IPS-18c (cell line): ENCODE results near the gene LRTM2.

Experiments
- H3K4me3 ChIP-seq: 2 replicates; pipeline ENCODE4 v1.7.0; 2013; ENCODE audit warnings: low read depth, mild to moderate bottlenecking, low read length, moderate library complexity; ENCODE audit not compliant: insufficient read depth
- H3K9me3 ChIP-seq: one replicate; pipeline ENCODE4 v1.6.1; 2013; ENCODE audit warnings: mild to moderate bottlenecking, low read length, moderate library complexity; ENCODE audit not compliant: control insufficient read depth, insufficient read depth

Gene LRTM2

GRCh38 chr12:1864456-1864855 lies 44.1 kb downstream of the LRTM2 start:
- H3K9me3 ChIP-seq, result no peaks in the 10 kb centered on the region
- H3K4me3 ChIP-seq, result no peak overlapping the region

DNA sequence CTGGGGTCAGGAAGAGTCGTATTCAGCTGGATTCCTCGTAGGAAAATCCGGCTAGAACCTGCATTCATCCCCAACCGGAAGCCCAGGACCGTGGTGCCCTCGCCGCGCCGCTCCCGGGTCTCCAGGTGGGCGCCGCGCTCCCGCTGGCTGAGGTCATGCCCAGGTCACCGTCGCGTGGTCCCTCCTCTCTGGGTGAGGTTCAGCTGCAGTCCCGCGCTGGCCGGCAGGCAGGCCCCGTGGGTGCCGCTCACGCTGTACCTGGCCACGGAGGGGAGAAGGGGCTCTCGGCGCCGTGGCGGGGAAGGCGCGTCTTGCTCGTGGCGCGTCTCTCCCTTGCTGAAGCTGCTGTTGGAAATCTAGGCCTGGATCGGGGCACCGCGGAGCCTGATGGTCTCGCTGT lies 44.5 kb downstream of the LRTM2 start:
- H3K9me3 ChIP-seq, result no peaks in the 10 kb centered on the region
- no peak overlapping the region for H3K4me3 ChIP-seq

DNA sequence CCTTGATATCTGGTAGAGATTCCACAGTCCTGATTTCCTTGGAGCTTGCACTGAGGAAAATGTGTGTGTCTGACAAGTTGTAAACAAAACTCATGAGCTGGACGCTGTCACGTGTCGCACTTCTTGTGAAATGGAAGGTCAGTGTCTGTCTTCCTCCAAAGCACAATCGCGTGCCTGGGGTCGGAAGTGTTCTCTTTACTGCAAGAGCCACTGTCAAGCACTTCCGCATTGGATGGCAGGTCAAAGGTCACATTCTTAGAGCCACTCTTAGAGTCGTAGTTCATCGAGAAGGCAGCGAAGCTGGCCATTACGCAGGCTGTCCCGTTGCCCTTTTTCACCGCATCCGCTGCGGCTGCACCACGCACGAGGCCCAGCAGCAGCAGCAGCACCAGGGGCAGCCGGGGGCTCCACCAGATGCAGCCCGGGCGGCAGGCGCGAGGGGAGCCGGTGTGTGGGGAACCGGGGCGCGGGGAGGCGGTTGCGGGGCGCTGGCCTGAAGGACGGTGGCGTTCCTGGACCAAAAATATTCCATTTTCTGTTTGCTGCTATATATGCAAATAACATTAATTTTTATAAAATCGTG lies 45.0 kb downstream of the LRTM2 start:
- Histone ChIP-seq H3K9me3 (no peaks in the 10 kb centered on the region), H3K4me3 (no peak overlapping the region)

DNA sequence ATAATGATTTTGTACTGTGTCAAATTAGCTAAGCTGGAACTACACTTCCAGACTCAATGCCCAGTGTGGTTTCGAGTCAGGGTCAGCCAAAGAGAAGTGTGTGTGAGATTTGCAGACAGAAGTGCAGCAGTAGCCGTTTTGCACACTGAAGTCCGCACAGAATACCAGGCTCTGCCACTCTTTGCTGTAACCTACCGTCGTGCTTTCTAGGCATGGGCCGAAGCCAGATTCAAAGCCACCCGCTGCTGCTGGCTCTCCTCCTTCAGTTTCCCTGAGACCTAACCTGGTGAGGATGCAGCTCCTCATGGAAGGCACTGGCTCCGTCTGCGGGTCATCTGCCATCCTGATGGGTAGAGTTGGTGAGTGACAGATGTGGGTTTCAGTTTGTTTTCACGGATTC lies 48.8 kb downstream of the LRTM2 start:
- no peak overlapping the region for H3K4me3 ChIP-seq
- H3K9me3 ChIP-seq, result no peaks in the 10 kb centered on the region

DNA sequence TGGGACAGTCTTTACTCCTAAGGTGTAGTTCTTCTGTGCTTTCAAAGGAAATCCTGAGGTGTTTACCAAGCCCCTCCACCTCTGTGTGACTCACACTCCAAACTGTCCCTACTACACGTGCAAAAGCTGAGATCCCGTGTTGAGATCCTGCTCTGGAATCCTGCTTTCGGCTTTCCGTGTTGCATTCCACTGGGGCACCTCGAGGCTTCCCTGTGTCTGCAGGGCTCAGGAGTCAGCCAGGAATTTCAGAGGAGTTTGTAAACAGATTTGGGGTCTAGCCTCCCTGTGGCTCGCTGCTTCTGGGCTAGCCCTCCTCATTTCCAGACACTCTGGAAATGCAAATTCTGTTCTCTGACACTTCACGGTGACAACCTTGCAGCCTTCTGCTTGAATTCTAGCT lies 49.7 kb downstream of the LRTM2 start:
- no peaks in the 10 kb centered on the region for H3K9me3 ChIP-seq
- H3K4me3 ChIP-seq, result no peak overlapping the region

DNA sequence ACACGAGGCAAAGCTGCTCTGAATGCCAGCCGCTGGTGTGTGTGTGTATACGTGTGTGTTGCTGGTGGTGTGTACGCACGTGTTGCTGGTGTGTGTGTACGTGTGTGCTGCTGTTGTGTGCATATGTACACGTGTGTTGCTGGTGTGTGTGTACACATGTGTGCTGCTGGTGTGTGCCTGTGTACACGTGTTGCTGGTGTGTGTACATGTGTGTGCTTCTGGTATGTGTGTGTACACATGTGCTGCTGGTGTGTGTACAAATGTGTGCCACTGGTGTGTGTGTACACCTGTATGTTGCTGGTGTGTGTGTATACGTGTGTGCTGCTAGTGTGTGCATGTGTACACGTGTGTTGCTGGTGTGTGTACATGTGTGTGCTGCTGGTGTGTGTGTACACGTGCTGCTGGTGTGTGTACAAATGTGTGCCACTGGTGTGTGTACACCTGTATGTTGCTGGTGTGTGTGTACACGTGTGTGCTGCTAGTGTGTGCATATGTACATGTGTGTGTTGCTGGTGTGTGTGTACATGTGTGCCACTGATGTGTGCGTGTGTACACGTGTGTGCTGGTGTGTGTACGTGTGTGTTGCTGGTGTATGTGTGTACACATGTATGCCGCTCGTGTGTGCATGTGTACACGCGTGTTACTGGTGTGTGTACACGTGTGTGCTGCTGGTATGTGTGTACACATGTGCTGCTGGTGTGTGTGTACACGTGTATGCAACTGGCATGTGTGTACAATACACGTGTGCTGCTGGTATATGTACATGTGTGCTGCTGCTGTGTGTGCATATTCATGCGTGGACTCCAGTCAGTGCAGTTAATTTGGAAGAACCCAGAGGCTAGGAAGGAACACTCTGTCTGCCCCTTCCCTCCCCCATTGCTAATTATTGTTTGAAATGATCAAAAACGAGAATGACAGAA lies 50.9 kb downstream of the LRTM2 start:
- H3K4me3 ChIP-seq, result no peak overlapping the region
- H3K9me3 ChIP-seq, result no peaks in the 10 kb centered on the region

DNA sequence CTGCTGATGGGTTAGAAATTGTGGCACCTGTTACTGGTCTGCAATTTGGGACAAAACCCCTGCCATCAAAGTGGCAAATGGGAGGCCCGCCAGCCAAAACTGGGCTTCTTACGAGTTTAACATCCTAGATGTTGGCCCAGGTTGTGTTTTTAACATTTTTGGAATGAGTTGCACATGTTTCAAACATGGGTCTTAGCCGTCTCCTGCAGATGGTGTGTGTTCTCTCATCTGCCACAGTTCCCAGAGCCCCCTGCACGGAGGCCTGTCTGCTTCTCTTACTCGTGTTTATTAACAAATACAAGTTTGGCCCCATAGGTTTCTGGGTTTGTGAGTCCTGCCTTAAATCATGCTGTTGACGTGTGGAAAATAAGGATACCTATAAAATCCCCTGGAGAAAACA lies 51.6 kb downstream of the LRTM2 start:
- no peak overlapping the region for H3K4me3 ChIP-seq
- no peaks in the 10 kb centered on the region for H3K9me3 ChIP-seq

DNA sequence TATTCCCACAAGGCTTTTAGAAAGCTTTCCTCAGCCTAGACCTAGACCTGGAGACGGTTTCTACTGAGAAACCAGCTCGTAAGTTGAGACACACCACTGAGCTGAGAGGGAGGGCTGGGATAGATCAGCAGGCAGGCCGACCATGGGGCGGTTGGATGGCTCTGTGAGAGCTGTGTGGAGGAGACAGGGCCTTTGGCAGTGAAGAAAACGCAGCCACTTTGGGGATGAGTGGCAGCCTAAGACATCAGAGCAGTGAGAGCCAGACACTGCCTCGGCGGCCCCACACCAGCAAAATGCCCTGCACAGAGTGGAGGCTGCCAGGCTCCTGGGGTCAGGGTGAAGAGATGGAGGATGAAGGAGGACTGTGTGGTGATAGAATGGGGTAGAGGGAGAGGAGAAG lies 52.1 kb downstream of the LRTM2 start:
- H3K4me3 ChIP-seq, result no peak overlapping the region
- H3K9me3 ChIP-seq, result no peaks in the 10 kb centered on the region

DNA sequence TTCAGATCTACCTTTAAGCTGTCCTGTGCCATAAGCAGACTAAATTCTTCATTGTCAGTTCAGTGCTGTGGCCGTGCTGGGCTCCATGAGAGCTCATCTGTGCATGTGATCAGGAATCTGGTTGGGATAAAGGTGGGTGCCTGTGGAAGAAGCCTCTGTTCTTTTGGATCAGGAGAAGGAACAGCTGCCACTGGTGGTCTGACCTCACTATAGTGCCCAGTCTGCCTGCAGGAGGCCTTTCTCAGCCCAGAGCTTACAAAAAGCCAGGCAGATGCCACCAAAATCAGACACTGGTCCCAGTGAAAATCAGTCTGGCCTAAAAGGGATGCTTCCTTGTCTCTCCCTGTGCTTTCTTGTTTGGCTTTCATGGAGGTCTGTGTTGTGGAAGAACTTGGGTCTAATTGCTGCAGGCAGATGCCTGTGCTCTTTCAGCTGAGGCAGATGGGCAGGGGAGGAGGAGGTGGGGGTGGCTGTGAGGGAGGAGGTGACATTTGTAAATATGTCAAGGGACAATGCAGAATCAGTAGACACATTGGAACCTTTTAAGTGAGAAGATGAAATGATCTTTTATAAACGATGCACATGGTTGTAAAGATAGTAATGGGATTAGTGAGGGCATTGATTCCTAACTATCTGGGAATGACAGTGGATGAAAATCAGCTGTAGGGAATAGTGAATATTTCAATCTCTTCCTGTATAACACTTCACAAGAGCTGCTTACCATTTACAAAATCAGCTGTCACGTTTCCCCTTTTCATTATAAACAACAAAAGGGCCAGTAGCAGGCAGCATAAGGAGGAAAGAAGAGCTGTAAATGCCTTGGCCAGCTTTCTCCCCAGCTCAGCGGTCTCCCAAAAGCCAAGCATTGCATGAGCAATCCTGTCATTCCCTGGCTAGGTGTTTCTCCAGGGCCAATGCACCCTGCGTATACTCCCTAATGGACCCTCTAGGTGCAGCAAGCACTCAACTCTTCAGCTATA lies 53.5 kb downstream of the LRTM2 start:
- H3K9me3 ChIP-seq, result no peaks in the 10 kb centered on the region
- no peak overlapping the region for H3K4me3 ChIP-seq

GRCh38 chr12:1875608-1876007 lies 55.2 kb downstream of the LRTM2 start:
- Histone ChIP-seq H3K4me3 (no peak overlapping the region), H3K9me3 (no peaks in the 10 kb centered on the region)

DNA sequence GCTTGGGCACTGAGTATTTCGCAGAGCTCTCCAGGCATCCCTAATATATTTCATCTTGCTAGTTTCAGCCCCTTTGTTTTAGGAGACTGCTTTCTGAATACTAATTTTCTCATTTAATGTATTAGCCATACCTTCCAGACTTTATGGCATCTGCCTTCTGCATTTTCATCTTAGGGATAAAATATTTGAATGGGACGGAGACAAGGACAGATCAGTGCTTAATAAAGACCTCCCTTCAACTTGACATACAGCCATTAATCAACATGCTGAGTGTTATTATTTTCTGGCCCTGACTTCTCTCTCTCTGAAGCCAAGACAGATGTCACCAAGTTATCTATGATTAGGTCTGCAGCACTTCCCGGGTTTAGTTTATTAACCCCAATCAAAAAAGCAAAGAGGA lies 55.7 kb downstream of the LRTM2 start:
- no peaks in the 10 kb centered on the region for H3K9me3 ChIP-seq
- H3K4me3 ChIP-seq, result no peak overlapping the region

DNA sequence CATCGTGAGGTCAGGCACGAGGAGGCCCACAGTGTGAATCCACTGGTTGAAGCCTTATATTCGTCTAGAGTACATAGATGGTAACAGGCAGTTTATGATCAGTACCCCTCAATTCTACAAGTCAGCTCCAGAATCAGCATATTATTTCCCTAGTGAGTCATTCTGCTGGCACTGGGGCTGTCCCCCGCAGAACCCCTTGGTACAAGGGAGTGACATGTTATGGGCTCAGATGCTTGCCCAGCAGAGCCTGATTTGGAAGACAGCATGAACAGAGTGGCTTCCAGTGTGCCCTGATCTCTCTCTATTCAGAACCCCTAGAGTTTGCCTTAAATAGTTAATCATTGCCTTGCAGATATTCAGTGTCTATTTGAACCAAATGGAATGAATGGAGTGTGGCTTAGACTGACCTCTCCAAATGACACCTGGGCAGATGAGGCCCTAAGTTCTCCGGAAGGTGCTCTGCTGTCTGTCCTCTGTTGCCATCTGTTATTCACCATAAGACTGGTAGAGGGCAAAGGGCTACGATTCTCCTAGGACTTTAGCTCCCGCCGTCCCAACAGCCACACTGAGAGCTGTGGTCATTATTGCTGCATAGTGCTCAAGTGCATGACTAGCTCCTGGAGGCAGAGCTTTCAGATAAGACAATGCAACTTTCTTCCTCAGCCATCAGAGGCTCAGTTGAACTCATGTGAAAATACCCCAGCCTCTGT lies 57.0 kb downstream of the LRTM2 start:
- H3K9me3 ChIP-seq, result no peaks in the 10 kb centered on the region
- H3K4me3 ChIP-seq, result no peak overlapping the region

GRCh38 chr12:1878214-1878613 lies 57.8 kb downstream of the LRTM2 start:
- Histone ChIP-seq H3K9me3 (no peaks in the 10 kb centered on the region), H3K4me3 (no peak overlapping the region)

DNA sequence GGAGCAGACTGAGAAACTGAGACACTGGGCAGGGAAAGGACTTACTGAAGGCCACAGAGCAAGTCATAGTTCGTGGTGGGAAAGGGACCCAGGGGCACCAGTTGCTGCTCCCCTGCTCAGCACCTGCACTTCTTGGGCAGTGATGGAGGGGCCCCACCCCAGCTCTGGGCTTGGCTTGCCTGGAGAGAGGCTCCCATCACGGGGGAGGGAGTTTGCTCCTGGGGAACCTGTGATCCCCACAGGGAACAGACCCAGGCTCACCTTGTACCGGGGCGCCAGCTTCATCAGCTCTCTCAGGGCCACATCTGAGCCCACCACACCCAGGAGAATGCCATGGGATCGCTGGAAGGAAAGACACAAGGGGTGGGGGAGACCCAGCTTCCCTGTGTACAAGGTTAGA lies 58.3 kb downstream of the LRTM2 start:
- Histone ChIP-seq H3K4me3 (no peak overlapping the region), H3K9me3 (no peaks in the 10 kb centered on the region)

DNA sequence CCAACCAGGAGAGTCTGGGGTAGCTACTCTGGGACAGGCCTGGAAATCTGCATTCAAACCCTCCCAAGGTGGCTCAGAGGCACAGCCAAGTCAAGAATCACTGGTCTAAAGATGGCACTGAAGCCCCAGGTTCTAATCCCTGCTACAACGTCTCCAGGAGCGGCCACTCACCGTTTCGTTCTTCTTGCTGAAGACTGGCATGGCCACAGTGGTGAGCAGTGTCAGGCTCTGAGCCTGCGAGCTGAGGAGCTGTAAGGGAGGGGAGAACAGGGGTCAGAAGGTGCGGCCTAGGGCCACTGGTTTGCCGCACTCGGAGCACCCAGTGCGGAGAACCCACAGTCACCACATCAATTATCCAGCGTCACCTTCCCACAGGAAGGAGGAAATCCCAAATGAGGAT lies 59.3 kb downstream of the LRTM2 start:
- no peak overlapping the region for H3K4me3 ChIP-seq
- no peaks in the 10 kb centered on the region for H3K9me3 ChIP-seq

DNA sequence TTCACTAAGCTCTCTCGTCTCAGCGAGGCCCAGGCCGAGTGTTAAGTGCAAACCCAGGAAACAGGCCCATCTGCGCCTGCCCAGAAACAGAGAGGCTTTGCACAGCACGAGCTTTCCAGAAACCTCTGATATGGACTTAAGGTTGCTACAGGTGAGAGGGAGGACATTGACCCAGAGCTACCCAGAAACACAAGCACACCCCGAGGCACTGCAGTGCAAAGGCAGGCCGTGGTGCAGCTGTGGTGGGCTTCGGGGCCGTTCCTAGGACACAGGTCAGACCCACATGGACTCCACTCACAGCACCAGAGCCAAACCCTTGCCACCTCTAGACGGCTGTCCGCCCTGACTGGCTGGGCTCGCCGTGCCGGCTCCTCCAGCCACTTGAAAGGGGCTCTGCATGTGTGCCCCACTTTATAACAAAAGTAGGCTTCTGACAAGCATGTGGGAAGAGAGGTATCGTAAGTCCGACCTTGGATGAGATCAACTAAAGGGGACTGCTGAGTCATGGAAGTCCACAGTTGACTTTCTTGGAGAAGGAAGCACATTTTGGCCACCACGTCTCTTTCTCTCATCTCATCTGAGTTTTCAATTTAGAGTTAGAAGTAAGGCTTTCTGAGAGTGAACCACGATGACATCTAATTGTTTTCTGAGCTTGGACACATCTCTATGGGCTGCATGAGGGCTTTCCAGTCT lies 59.9 kb downstream of the LRTM2 start:
- no peak overlapping the region for H3K4me3 ChIP-seq

DNA sequence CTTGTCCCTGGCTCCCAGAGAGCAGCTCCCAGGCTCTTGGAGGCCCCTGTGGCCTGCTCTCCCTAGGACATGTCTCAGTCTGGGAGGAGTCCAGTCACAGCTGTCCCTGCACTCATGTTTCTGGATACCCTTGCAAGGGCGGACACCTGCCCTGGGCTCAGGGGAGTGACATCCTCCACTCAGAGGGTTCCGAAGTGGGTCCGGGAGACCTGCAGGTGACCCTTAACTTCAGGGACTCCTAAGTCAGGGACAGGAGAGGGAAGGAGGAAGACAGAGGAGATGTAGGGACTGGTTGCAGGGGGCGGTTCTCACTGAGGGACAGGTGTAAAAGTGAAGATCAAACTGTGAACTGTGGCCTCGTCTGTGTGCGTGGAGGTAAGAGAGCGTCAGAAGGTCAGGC lies 60.5 kb downstream of the LRTM2 start:
- no peak overlapping the region for H3K4me3 ChIP-seq
- no peaks in the 10 kb centered on the region for H3K9me3 ChIP-seq

More for the DNA sequence above, 59.9 kb downstream of the LRTM2 start:
- H3K9me3 ChIP-seq, result no peaks in the 10 kb centered on the region
